ENCODE results near the gene DPCD. TPM values are rescaled to one million over a fixed set of nuclear protein-coding genes. Genes with fewer than 3 reads are reported as not detected.

The DPCD gene
- total and polyA plus RNA-seq, 8 donors, result 4.7 to 17.0 (median 7.1) TPM

GRCh38 chr10:101645659-101646058, 57.5 kb downstream of the DPCD start:
- DNase-seq (no peak), FAIRE-seq (no peak), ATAC-seq (no peak)
- Histone ChIP-seq H3K9me3 (no peaks in the 10 kb centered on the region), H3K36me3 (peaks cover 0 to 12% (median 0%) of the 10 kb centered on the region in 3 donors), H3K27me3 (no peaks in the 10 kb centered on the region), H3K4me1 (no peaks in the 10 kb centered on the region), H3K27ac (no peak overlapping the region), H3K4me3 (no peak overlapping the region)
- intact Hi-C loops (cut with DNase I), result no loop called here
- 84 to 86% methylated on average over 1 of the region's 1 CpG for WGBS, 2 donors
- TF ChIP-seq, protein P1, sequence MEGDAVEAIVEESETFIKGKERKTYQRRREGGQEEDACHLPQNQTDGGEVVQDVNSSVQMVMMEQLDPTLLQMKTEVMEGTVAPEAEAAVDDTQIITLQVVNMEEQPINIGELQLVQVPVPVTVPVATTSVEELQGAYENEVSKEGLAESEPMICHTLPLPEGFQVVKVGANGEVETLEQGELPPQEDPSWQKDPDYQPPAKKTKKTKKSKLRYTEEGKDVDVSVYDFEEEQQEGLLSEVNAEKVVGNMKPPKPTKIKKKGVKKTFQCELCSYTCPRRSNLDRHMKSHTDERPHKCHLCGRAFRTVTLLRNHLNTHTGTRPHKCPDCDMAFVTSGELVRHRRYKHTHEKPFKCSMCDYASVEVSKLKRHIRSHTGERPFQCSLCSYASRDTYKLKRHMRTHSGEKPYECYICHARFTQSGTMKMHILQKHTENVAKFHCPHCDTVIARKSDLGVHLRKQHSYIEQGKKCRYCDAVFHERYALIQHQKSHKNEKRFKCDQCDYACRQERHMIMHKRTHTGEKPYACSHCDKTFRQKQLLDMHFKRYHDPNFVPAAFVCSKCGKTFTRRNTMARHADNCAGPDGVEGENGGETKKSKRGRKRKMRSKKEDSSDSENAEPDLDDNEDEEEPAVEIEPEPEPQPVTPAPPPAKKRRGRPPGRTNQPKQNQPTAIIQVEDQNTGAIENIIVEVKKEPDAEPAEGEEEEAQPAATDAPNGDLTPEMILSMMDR (IDR thresholded peaks at IDR 0.05), result no peak

DNA sequence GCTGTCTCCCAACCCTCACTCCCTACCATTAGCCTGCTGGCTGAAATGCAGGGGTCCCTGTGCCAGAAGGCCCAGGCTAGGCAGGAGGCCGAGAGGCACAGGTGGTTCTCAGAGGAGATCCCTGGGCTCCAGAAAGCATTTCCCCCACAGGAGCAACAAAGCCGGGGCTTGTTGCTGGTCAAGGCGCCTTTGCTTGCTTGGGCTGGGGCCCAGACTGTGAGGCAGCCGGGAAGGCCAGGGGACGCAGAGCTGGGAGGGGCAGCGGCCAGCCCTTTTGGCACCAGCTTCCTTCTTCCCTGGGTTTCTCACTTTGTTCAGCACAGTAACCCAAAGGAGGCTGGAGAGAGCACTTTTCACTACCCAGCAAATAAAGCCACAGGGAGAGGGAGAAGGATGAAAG, 58.2 kb downstream of the DPCD start:
- no peak for DNase-seq

DNA sequence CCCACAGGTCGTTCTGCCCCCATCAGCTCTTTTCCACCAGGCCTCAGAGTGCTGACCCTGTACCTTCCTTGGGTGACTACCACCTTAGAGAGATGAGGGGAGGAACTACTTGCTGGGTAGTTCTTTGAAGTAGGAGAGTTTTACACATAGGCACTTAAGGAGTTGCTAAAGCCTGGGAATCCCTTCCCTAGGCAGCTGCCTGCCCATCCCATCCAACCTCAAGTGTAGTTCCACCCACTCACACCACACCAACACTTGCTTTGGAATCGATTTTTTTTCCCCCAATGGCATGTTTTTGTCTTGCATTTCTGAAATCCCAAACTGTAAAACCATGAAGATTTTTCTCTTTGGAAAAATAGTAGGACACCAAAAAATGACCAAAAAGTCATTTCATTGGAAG, 59.1 kb downstream of the DPCD start:
- FAIRE-seq (no peak), ATAC-seq (no peak), DNase-seq (no peak)
- Histone ChIP-seq H3K27me3 (no peaks in the 10 kb centered on the region), H3K9me3 (no peaks in the 10 kb centered on the region), H3K4me1 (no peaks in the 10 kb centered on the region), H3K36me3 (peaks cover 0 to 19% (median 0%) of the 10 kb centered on the region in 3 donors), H3K4me3 (no peak overlapping the region), H3K27ac (no peak overlapping the region)
- TF ChIP-seq, protein P1 (IDR thresholded peaks at IDR 0.05), result no peak
- intact Hi-C loops (cut with DNase I), result no loop called here
- 85 to 89% methylated on average over 2 of the region's 2 CpGs for WGBS, 2 donors

More for the DNA sequence above, 58.2 kb downstream of the DPCD start:
- Histone ChIP-seq H3K4me3 (no peak overlapping the region), H3K36me3 (peaks cover 0 to 17% (median 0%) of the 10 kb centered on the region in 3 donors), H3K27me3 (no peaks in the 10 kb centered on the region), H3K27ac (no peak overlapping the region), H3K9me3 (no peaks in the 10 kb centered on the region), H3K4me1 (no peaks in the 10 kb centered on the region)
- ATAC-seq, result no peak
- intact Hi-C loops (cut with DNase I), result no loop called here
- TF ChIP-seq, protein P1 (IDR thresholded peaks at IDR 0.05), result no peak
- 90 to 96% methylated on average over 6 of the region's 6 CpGs for WGBS, 2 donors
- no peak for FAIRE-seq

GRCh38 chr10:101649525-101650085, 61.5 kb downstream of the DPCD start:
- no peak overlapping the region for H3K4me3 ChIP-seq
- ATAC-seq (no peak), FAIRE-seq (no peak), DNase-seq (no peak)
- TF ChIP-seq, protein P1 (IDR thresholded peaks at IDR 0.05), result no peak
- WGBS, 2 donors, result 93 to 95% methylated on average over 5 of the region's 5 CpGs
- H3K27ac ChIP-seq, result no peak overlapping the region
- intact Hi-C loops (cut with DNase I), result no loop called here
- no peaks in the 10 kb centered on the region for H3K9me3 ChIP-seq
- no peaks in the 10 kb centered on the region for H3K4me1 ChIP-seq
- no peaks in the 10 kb centered on the region for H3K27me3 ChIP-seq
- H3K36me3 ChIP-seq, result peaks cover 0 to 19% (median 0%) of the 10 kb centered on the region in 3 donors

- H3K27ac ChIP-seq, result no peak overlapping the region
- TF ChIP-seq, protein P1 (IDR thresholded peaks at IDR 0.05), result no peak
- intact Hi-C loops (cut with DNase I), result no loop called here
- H3K4me1 ChIP-seq, result no peaks in the 10 kb centered on the region
- H3K27me3 ChIP-seq, result no peaks in the 10 kb centered on the region
- peaks cover 0 to 25% (median 0%) of the 10 kb centered on the region in 3 donors for H3K36me3 ChIP-seq
- whole genome bisulfite sequencing, 2 donors, result 93 to 94% methylated on average over 15 of the region's 15 CpGs
- ATAC-seq (no peak), DNase-seq (no peak), FAIRE-seq (no peak)
- H3K4me3 ChIP-seq, result no peak overlapping the region
- H3K9me3 ChIP-seq, result no peaks in the 10 kb centered on the region
Measured at GRCh38 chr10:101650863-101651262, 62.7 kb downstream of the DPCD start.

Measured in pancreas (tissue), 10 donors.